Endodermal cell (in vitro differentiated cells): ENCODE results near the gene CHN2. TPM values are rescaled to one million over a fixed set of nuclear protein-coding genes. Genes with fewer than 3 reads are reported as not detected.

Source experiments
- DNase-seq: peaks from one replicate; pipeline ENCODE4 v3.0.0-alpha.2; 2017
- H3K27ac ChIP-seq: 2 replicates; pipeline ENCODE4 v1.5.1; 2013; ENCODE audit warnings: mild to moderate bottlenecking, low read depth, low read length, moderate library complexity
- H3K27me3 ChIP-seq: 2 replicates; pipeline ENCODE4 v1.6.1; 2013; ENCODE audit warnings: mild to moderate bottlenecking, low read length, moderate library complexity; ENCODE audit not compliant: insufficient read depth, control insufficient read depth, poor library complexity, severe bottlenecking
- H3K36me3 ChIP-seq: 2 replicates; pipeline ENCODE4 v1.7.0; 2013; ENCODE audit warnings: mild to moderate bottlenecking, low read length, moderate library complexity; ENCODE audit not compliant: control insufficient read depth, insufficient read depth
- H3K4me1 ChIP-seq: one replicate; pipeline ENCODE4 v1.7.0; 2013; ENCODE audit warnings: low read length; ENCODE audit not compliant: control insufficient read depth, insufficient read depth
- H3K4me3 ChIP-seq: 2 replicates; pipeline ENCODE4 v1.5.1; 2013; ENCODE audit warnings: mild to moderate bottlenecking, low read length, moderate library complexity
- H3K9ac ChIP-seq: 2 replicates; pipeline ENCODE4 v1.6.1; 2013; ENCODE audit warnings: mild to moderate bottlenecking, low read length, moderate library complexity; ENCODE audit not compliant: poor library complexity, severe bottlenecking; ENCODE audit errors: extremely low read depth
- H3K9me3 ChIP-seq: 2 replicates; pipeline ENCODE4 v1.6.1; 2013; ENCODE audit warnings: mild to moderate bottlenecking, low read length, moderate library complexity; ENCODE audit not compliant: control insufficient read depth
- H3K27ac Mint-ChIP-seq: 2 replicates; pipeline ENCODE4 v1.8.0; 2020; ENCODE audit warnings: mixed read lengths
- H3K27me3 Mint-ChIP-seq: 2 replicates; pipeline ENCODE4 v1.8.0; 2021; ENCODE audit warnings: mild to moderate bottlenecking, mixed read lengths; ENCODE audit not compliant: insufficient read depth
- H3K36me3 Mint-ChIP-seq: 2 replicates; pipeline ENCODE4 v1.8.0; 2020; ENCODE audit warnings: low read depth, mixed read lengths
- H3K4me1 Mint-ChIP-seq: 2 replicates; pipeline ENCODE4 v1.8.0; 2020; ENCODE audit warnings: mixed read lengths
- H3K4me3 Mint-ChIP-seq: 2 replicates; pipeline ENCODE4 v1.8.0; 2020; ENCODE audit warnings: mild to moderate bottlenecking, moderate library complexity, mixed read lengths
- H3K9me3 Mint-ChIP-seq: 2 replicates; pipeline ENCODE4 v1.8.0; 2020; ENCODE audit warnings: mild to moderate bottlenecking, mixed read lengths
- WGBS, 2 experiments: methylation state at CpG; one replicate each; pipeline versions ENCODE4 v1.1.5 to v1.1.7; 2013; ENCODE audit warnings: missing lambda C conversion rate in 2 of 2, mixed read lengths in 1 of 2; ENCODE audit not compliant: insufficient coverage in 1 of 2, insufficient read length in 1 of 2; 5-methylcytosine and 5-hydroxymethylcytosine counted together
- total RNA-seq, 2 donors: library from RNA; stranded (reverse); fragmentation: NEBNext Ultra II Directional in 1 of 2; extraction: Animal tissue kit (Norgen Biotek cat#: 25700) in 1 of 2; gene quantifications; 2 replicates in 1 of 2; 3 replicates in 1 of 2; pipeline ENCODE4 v1.2.1, GENCODE V29; 2021
- TF ChIP-seq, protein P1 (sequence below): fragments of 200-600 bp; sonication (generic); conservative IDR thresholded peaks from 2 replicates; pipeline ENCODE4 v1.5.0; 2021; ENCODE audit warnings: antibody characterized with exemption, mild to moderate bottlenecking

The CHN2 gene
- total RNA-seq, 2 donors from 2014 or later, result 14.0 to 14.1 TPM

DNA sequence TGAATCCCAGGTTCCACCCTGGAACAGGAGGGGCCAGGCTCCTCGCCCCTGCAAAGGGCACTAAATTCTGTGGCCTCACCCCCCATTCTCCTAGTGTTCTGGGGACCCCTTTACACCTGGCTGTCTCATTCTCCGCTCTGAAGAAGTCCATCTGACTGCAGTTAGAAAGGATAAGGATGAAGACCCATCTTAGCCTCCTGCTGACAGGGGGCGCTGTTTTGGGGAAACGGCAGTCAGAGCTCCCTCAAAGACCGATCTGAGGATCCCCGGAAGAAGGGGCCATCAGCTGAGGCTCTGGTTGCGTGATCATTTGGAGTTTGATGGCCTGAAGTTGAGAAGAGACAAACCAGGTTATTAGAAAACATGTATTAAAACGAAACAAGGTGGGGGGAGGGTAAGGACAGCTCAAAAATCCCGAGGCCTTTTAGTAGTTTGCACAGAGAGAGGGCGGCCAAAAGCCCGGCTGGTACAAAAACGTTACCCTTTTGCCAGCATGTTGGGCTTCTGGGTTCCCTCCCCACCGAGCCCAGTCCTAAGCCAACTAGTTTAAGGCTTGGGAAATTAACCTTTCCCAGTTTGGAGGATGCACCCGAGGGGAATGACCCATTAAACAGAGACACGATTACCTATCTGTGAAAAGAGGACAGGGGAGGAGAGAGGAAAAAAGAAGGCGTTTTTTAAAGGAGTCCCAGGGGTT lies 102.8 kb downstream of the CHN2 start:
- TF ChIP-seq, protein P1, sequence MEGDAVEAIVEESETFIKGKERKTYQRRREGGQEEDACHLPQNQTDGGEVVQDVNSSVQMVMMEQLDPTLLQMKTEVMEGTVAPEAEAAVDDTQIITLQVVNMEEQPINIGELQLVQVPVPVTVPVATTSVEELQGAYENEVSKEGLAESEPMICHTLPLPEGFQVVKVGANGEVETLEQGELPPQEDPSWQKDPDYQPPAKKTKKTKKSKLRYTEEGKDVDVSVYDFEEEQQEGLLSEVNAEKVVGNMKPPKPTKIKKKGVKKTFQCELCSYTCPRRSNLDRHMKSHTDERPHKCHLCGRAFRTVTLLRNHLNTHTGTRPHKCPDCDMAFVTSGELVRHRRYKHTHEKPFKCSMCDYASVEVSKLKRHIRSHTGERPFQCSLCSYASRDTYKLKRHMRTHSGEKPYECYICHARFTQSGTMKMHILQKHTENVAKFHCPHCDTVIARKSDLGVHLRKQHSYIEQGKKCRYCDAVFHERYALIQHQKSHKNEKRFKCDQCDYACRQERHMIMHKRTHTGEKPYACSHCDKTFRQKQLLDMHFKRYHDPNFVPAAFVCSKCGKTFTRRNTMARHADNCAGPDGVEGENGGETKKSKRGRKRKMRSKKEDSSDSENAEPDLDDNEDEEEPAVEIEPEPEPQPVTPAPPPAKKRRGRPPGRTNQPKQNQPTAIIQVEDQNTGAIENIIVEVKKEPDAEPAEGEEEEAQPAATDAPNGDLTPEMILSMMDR, result peak; percentile 77
- Histone ChIP-seq H3K36me3 (no peaks in the 10 kb centered on the region), H3K9me3 (no peaks in the 10 kb centered on the region), H3K9ac (no peak overlapping the region), H3K27ac (no peak overlapping the region), H3K4me3 (no peak overlapping the region), H3K4me1 (peaks cover 23% of the 10 kb centered on the region), H3K27me3 (no peaks in the 10 kb centered on the region)
- Mint-ChIP-seq H3K4me1 (peaks cover 44% of the 10 kb centered on the region), H3K27ac (no peak overlapping the region), H3K36me3 (no peaks in the 10 kb centered on the region), H3K27me3 (peaks cover 6% of the 10 kb centered on the region), H3K4me3 (no peak overlapping the region), H3K9me3 (no peaks in the 10 kb centered on the region)
- 77 to 80% methylated on average over 11 to 16 of the region's 16 CpGs for WGBS, 2 experiments
- peak; percentile 89 for DNase-seq

DNA sequence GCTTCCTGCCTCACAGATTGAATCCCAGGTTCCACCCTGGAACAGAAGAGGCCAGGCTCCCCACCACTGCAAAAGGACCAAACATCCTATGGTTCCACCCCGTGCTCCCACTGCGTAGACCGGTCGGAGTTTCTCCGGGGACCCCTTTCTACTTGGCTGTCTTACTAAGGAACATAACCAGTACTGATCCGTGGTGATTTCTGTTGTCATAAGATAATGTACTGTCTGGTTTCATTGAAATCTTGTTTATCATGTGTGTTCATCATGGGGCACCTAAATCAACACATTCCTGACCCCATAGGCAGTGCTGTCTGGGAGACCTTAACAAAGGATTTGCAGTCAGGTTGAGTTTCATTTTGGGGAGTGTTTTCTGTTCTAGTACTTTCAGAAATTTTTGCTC lies 104.5 kb downstream of the CHN2 start:
- peaks cover 6% of the 10 kb centered on the region for H3K27me3 Mint-ChIP-seq
- H3K4me3 Mint-ChIP-seq, result no peak overlapping the region
- Histone ChIP-seq H3K9ac (peak overlapping the region; percentile 2), H3K27me3 (no peaks in the 10 kb centered on the region), H3K9me3 (no peaks in the 10 kb centered on the region), H3K36me3 (no peaks in the 10 kb centered on the region), H3K27ac (no peak overlapping the region), H3K4me3 (no peak overlapping the region), H3K4me1 (peaks cover 20% of the 10 kb centered on the region)
- WGBS, 2 experiments, result 69 to 80% methylated on average over 1 to 6 of the region's 6 CpGs
- TF ChIP-seq, protein P1, result no peak
- H3K9me3 Mint-ChIP-seq, result no peaks in the 10 kb centered on the region
- no peaks in the 10 kb centered on the region for H3K36me3 Mint-ChIP-seq
- H3K4me1 Mint-ChIP-seq, result peaks cover 38% of the 10 kb centered on the region
- H3K27ac Mint-ChIP-seq, result no peak overlapping the region
- DNase-seq, result no peak

DNA sequence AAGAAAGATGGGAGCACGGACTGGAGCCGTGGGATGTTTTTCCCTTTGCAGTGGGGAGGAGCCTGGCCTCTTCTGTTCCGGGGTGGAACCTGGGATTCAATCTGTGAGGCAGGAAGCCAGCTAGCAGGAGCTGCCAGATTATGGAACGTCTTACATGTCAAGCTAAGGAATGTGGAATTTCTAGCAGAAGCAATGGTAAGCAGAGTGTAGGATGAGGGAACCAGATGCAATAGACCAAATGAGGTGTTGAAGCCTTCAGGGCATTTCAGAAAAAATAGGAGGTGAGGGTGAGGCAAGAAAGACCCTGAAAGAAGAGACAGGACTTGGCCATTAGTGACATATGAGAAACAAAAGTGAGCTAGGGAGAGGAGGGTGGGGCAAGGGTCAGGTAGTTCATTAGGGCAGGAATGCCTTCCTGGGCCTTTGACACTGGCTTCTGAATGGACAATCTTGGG lies 105.5 kb downstream of the CHN2 start:
- no peak overlapping the region for H3K27ac ChIP-seq
- no peak overlapping the region for H3K9ac ChIP-seq
- peaks cover 45% of the 10 kb centered on the region for H3K4me1 Mint-ChIP-seq
- TF ChIP-seq, protein P1, result no peak
- H3K9me3 Mint-ChIP-seq, result no peaks in the 10 kb centered on the region
- H3K4me1 ChIP-seq, result peaks cover 20% of the 10 kb centered on the region
- WGBS, 2 experiments, result 84 to 85% methylated on average over 4 of the region's 4 CpGs
- no peaks in the 10 kb centered on the region for H3K27me3 ChIP-seq
- no peaks in the 10 kb centered on the region for H3K36me3 ChIP-seq
- no peak overlapping the region for H3K27ac Mint-ChIP-seq
- H3K27me3 Mint-ChIP-seq, result peaks cover 6% of the 10 kb centered on the region
- no peak overlapping the region for H3K4me3 ChIP-seq
- DNase-seq, result peak; percentile 63
- no peaks in the 10 kb centered on the region for H3K9me3 ChIP-seq
- no peaks in the 10 kb centered on the region for H3K36me3 Mint-ChIP-seq
- no peak overlapping the region for H3K4me3 Mint-ChIP-seq
